ENCODE data around the gene PSMF1. TPM values are rescaled to one million over a fixed set of nuclear protein-coding genes. Genes with fewer than 3 reads are reported as not detected.

Gene PSMF1, protein sequence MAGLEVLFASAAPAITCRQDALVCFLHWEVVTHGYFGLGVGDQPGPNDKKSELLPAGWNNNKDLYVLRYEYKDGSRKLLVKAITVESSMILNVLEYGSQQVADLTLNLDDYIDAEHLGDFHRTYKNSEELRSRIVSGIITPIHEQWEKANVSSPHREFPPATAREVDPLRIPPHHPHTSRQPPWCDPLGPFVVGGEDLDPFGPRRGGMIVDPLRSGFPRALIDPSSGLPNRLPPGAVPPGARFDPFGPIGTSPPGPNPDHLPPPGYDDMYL
- 213 to 231 TPM (median 218 TPM) in 5 replicates for total RNA-seq (2022; extraction: Qiagen RNA extraction)

DNA sequence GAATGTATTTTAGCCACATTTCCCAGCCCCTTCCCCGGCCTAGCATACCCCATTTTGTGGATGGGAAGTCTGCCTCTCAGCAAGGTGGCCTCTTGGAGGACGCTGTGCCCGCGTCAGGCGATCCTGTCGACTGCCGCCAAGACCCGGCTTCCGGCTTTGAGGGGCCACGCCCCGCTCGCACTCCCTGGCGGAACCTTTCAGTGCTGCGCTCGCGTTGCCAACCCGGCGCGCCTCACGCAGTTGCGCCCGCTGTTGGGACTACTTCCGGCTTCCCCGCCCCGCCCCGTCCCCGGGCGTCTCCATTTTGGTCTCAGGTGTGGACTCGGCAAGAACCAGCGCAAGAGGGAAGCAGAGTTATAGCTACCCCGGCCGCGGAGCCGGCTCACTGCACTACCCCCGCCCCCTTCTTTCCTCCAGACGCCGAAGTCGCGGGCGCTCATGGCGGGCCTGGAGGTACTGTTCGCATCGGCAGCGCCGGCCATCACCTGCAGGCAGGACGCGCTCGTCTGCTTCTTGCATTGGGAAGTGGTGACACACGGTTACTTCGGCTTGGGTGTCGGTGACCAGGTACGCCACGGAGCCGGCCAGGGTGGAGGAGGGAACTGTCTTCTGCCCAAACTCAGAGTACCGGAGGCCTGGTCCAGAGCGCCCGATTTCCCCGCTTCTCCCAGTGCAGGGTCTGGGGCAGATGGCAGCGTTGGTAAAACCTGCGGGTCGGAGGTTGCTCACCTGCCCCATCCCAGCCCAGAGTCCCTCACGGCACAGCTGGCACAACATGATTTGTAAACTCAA lies at the start of gene PSMF1:
Gene PSMF1 (plus strand): TSS at position 267 of the 792 bp plus-strand sequence. CDS start 172 bp downstream, at position 439.

DNA sequence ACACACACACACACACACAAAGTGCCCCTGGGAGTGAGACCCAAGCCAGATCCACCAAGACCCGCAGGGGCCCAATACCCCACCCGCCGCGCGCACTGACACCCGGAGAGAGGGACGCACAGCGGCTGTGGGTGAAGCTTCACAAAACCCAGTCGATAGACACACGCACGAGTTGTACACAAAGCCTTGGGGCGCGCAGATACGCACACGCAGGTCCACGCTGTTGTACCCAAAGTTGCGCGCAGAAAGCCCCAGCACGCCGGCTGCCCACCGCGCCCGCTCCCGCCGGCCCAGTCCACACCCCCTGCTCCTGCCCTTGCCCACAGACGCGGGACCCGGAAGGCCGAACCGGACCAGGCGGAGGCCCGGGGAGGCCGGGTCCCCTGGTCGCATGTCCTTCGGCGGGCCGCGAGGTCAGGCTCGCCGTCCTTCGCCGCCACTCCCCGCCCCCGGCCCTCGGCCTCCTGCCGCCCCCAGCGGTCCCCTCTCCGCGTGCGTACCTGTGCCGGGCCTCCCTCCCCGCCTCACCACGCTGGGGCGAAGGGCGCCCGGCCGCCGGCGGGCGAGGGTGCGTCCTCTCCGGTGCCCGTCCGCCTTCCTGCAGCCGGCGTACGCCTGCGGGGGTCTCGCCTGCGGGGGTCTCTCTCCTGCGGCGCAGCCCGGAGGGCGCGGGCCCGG lies 66.4 kb downstream of the PSMF1 start, which contains the start of gene TMEM74B:
Gene TMEM74B (minus strand): TSS at position 344 of the 678 bp plus-strand sequence. CDS start 1,180 bp downstream, outside the sequence.

DNA sequence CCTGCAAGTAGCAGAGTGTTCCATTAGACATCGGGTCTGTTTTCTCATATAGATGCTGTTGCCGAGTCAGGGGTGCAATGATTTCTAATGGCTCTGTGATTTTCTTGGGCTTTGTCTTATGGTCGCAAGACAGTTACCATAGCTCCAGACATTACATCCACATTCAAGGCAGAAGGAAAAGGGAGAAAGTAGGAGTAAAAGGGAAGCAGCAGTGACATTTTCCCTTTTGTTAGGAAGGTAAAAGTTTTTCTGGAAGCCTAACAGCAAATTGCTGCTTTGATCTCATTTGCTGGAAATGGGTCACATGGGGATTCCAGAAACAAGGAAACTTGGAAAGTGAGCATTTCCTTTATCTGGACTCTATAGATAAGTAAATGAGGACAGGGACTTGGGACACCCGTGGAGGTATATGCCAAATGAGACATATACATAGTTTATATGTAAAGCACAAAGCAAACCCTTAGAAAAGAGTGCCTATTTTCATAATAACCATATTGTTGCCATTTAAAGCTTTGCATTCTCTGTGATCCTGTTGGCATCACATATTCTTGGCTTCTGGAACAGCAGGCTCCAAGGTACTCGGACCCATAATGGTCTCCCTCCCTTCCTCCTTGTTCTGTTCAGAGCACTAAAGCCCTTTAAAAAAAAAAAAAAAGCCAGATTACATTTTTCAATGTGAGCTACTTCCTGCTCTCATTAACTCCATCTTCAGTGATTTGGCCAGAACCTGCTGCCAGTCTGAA lies 84.5 kb downstream of the PSMF1 start, which contains the start of gene C20orf202:
Gene C20orf202 (plus strand): TSS at position 693 of the 743 bp plus-strand sequence. CDS start 132 bp downstream, outside the sequence.

Other genes with a start within 250 kb of the PSMF1 start
- gene ANGPT4, start 202.3 kb upstream of the PSMF1 start, total RNA-seq (2022; extraction: Qiagen RNA extraction), result 0.02 to 0.05 TPM (median 0.03 TPM) in 5 replicates
- gene RSPO4, start 116.3 kb upstream of the PSMF1 start, total RNA-seq (2022; extraction: Qiagen RNA extraction), result not detected in 5 replicates
- gene TMEM74B, start 66.4 kb downstream of the PSMF1 start, total RNA-seq (2022; extraction: Qiagen RNA extraction), result 2.5 to 4.5 TPM (median 3.4 TPM) in 5 replicates
- gene C20orf202, start 84.9 kb downstream of the PSMF1 start, total RNA-seq (2022; extraction: Qiagen RNA extraction), result 0.07 TPM in 1 of 5 replicates, not detected in the others
- not detected in 5 replicates for gene RAD21L1, start 107.4 kb downstream of the PSMF1 start, total RNA-seq (2022; extraction: Qiagen RNA extraction)
- gene SNPH, start 147.7 kb downstream of the PSMF1 start, total RNA-seq (2022; extraction: Qiagen RNA extraction), result 3.9 to 4.8 TPM (median 4.1 TPM) in 5 replicates
- gene SDCBP2, start 210.5 kb downstream of the PSMF1 start, total RNA-seq (2022; extraction: Qiagen RNA extraction), result 1.3 to 2.4 TPM (median 2.1 TPM) in 5 replicates

Data from A549 treated with Hydrocortisone at 1 μM for 4 hours (cell line).